Natural killer cell (primary cell): ENCODE measurements around the gene CTRB2. TPM values are rescaled to one million over a fixed set of nuclear protein-coding genes. Genes with fewer than 3 reads are reported as not detected.

Source experiments
- ATAC-seq, 3 donors: fragments of 150-1000 bp in 2 of 3; fragments of 200-7000 bp in 1 of 3; cut with Tn5 transposase; 1 replicate in 1 of 3; 2 replicates in 2 of 3; pipeline ENCODE4 v1.10.0; 2021; ENCODE audit warnings: mild to moderate bottlenecking in 2 of 3, moderate library complexity in 2 of 3
- DNase-seq, 2 donors: peaks; one replicate each; pipeline versions ENCODE4 v3.0.0 to v3.0.0-alpha.2; 2013 to 2021; ENCODE audit warnings: mixed read lengths in 1 of 2
- H3K27ac ChIP-seq: one replicate; pipeline ENCODE4 v1.5.1; 2013; ENCODE audit warnings: mild to moderate bottlenecking, low read length
- H3K27me3 ChIP-seq: one replicate; pipeline ENCODE4 v1.6.1; 2013; ENCODE audit warnings: low read length; ENCODE audit not compliant: control insufficient read depth, insufficient read depth
- H3K36me3 ChIP-seq: one replicate; pipeline ENCODE4 v1.6.1; 2013; ENCODE audit warnings: low read length; ENCODE audit not compliant: control insufficient read depth, insufficient read depth
- H3K4me1 ChIP-seq: one replicate; pipeline ENCODE4 v1.6.1; 2013; ENCODE audit warnings: low read length; ENCODE audit not compliant: control insufficient read depth, insufficient read depth
- H3K4me3 ChIP-seq: one replicate; pipeline ENCODE4 v1.5.1; 2013; ENCODE audit warnings: low read length
- H3K9me3 ChIP-seq: one replicate; pipeline ENCODE4 v1.6.1; 2013; ENCODE audit warnings: low read length; ENCODE audit not compliant: control insufficient read depth, insufficient read depth
- H3K27ac Mint-ChIP-seq, 2 donors: one replicate each; pipeline ENCODE4 v1.8.0; 2022; ENCODE audit warnings: mild to moderate bottlenecking in 2 of 2, mixed read lengths in 2 of 2, moderate library complexity in 1 of 2
- H3K27me3 Mint-ChIP-seq, 2 donors: one replicate each; pipeline ENCODE4 v1.8.0; 2022; ENCODE audit warnings: low read depth in 2 of 2, mixed read lengths in 2 of 2
- H3K36me3 Mint-ChIP-seq: one replicate; pipeline ENCODE4 v1.8.0; 2022; ENCODE audit warnings: mixed read lengths
- H3K4me1 Mint-ChIP-seq, 2 donors: one replicate each; pipeline ENCODE4 v1.8.0; 2022; ENCODE audit warnings: mixed read lengths in 2 of 2
- H3K4me3 Mint-ChIP-seq: one replicate; pipeline ENCODE4 v1.8.0; 2022; ENCODE audit warnings: mild to moderate bottlenecking, moderate library complexity, mixed read lengths
- H3K9me3 Mint-ChIP-seq, 2 donors: one replicate each; pipeline ENCODE4 v1.8.0; 2022; ENCODE audit warnings: mixed read lengths in 2 of 2
- WGBS: methylation state at CpG from one replicate; pipeline ENCODE4 v1.1.7; 2013; ENCODE audit warnings: missing lambda C conversion rate; ENCODE audit not compliant: insufficient coverage; 5-methylcytosine and 5-hydroxymethylcytosine counted together
- intact Hi-C: fragments of 100-400 bp; cut with micrococcal nuclease; formaldehyde crosslinking; loops from one replicate; pipeline ENCODE4 v1.14.2; 2022
- total RNA-seq, 4 donors: library from RNA; stranded (reverse); fragments of 120-200 nt in 1 of 4; gene quantifications; one replicate each; pipeline versions ENCODE4 v1.2.3 to v1.2.4, GENCODE V29; 2013 to 2022
- TF ChIP-seq, protein P1 (sequence below): fragments of 200-600 bp; IDR thresholded peaks from one replicate; pipeline ENCODE4 v1.8.0; 2022; ENCODE audit warnings: antibody characterized with exemption

CTRB2 gene
- total RNA-seq, 3 donors from 2014 or later (not counting 1 experiment from before 2014, with no cell fraction given), result not detected

DNA sequence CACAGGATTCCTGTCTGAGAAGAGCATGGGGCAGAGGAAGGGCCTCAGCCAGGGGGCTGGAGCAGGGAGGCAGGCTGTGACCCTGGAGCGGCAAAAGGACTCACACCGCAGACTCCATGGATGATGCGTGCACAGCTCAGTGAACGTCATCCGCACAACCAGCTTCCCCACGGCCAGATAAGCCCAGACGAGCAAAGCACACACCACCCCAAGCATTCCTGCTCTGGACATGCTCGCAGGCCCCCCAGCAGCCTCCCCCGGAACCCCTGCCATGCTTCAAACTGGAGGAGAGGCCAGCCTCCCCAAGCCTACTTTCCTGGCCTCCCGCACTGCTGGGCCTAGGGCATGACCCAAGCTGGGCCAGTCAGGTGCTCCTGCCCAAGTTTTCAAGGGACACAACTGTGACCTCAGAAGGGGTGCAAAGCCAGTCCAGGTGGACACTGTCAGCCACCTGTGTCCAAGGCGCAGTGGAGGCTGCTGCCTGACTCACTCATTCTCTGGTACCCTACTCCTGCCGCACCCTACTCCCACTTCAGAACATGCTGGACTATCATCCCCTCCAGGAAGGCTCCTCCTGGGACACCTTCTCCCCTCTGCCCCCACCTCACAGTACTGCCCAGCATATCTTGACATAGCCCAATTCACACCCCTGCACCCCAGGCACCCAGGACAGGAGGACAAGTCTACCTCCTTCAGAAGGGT is 39.7 kb upstream of the CTRB2 start:
- WGBS, result 93% methylated on average over 12 of the region's 12 CpGs
- DNase-seq (no peak), ATAC-seq (no peak)
- Mint-ChIP-seq H3K36me3 (no peaks in the 10 kb centered on the region), H3K4me1 (peaks cover 0 to 15% of the 10 kb centered on the region in 2 donors), H3K27me3 (peaks cover 34 to 43% of the 10 kb centered on the region in 2 donors), H3K4me3 (no peak overlapping the region), H3K9me3 (no peaks in the 10 kb centered on the region), H3K27ac (no peak overlapping the region)
- Histone ChIP-seq H3K36me3 (no peaks in the 10 kb centered on the region), H3K9me3 (no peaks in the 10 kb centered on the region), H3K4me1 (peaks cover 9% of the 10 kb centered on the region), H3K27ac (no peak overlapping the region), H3K4me3 (no peak overlapping the region), H3K27me3 (peaks cover 13% of the 10 kb centered on the region)
- intact Hi-C loops, result no loop called here
- TF ChIP-seq, protein P1, sequence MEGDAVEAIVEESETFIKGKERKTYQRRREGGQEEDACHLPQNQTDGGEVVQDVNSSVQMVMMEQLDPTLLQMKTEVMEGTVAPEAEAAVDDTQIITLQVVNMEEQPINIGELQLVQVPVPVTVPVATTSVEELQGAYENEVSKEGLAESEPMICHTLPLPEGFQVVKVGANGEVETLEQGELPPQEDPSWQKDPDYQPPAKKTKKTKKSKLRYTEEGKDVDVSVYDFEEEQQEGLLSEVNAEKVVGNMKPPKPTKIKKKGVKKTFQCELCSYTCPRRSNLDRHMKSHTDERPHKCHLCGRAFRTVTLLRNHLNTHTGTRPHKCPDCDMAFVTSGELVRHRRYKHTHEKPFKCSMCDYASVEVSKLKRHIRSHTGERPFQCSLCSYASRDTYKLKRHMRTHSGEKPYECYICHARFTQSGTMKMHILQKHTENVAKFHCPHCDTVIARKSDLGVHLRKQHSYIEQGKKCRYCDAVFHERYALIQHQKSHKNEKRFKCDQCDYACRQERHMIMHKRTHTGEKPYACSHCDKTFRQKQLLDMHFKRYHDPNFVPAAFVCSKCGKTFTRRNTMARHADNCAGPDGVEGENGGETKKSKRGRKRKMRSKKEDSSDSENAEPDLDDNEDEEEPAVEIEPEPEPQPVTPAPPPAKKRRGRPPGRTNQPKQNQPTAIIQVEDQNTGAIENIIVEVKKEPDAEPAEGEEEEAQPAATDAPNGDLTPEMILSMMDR, result no peak

DNA sequence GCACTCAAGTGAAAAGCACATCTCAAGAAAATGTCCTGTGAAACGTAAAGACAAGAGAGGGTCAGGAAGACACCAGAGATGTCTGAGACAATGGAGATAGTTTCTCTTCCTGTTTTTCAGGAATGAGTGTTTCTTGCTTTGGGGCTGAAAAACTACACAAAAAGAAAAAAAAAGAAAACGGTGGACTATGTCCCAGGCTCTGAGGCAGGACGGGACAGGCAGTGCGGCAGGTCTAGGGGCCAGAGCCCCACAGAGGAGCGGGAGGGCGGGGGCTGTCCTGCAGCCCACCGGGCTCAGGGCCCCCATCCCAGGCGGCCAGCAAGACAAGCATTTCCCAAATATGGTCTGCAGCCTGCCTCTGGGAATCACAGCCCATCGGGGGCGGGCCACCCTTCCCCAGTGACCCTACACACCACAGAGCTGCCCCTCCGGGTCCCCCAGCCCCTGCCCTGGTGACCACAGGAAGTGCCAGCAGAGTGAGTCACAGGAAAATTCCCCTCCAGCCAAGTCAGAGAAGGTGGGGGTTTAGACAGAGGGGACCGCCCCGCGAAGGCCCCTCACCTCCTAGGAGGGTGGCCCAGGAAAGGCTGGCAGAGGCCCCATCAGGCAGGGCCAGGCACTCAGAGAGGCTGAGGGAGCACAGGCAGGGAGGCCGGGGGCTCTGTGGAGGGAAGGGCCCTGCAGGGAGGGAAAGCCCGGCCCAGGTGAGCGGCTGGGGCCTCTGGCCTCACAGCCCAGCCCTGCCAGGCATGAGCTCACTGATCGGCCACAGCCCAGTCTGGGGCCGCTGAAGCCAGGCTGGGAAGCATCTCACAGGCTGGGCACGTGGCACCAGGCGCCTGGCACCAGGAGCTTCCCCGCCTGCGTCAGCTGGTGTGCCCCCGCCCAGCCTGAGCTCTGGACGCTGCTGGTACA is 38.1 kb upstream of the CTRB2 start:
- peaks cover 0 to 14% of the 10 kb centered on the region in 2 donors for H3K4me1 Mint-ChIP-seq
- H3K4me1 ChIP-seq, result peaks cover under 1% of the 10 kb centered on the region
- H3K36me3 ChIP-seq, result no peaks in the 10 kb centered on the region
- TF ChIP-seq, protein P1, result no peak
- no peaks in the 10 kb centered on the region for H3K36me3 Mint-ChIP-seq
- intact Hi-C loops, result no loop called here
- ATAC-seq, result no peak
- peaks cover 41% of the 10 kb centered on the region in 2 donors for H3K27me3 Mint-ChIP-seq
- no peak overlapping the region for H3K4me3 ChIP-seq
- WGBS, result 72% methylated on average over 25 of the region's 25 CpGs
- H3K9me3 ChIP-seq, result no peaks in the 10 kb centered on the region
- H3K27ac ChIP-seq, result no peak overlapping the region
- H3K27ac Mint-ChIP-seq, result no peak overlapping the region
- peaks cover 8% of the 10 kb centered on the region for H3K27me3 ChIP-seq
- no peak overlapping the region for H3K4me3 Mint-ChIP-seq
- no peaks in the 10 kb centered on the region for H3K9me3 Mint-ChIP-seq
- DNase-seq, result no peak

DNA sequence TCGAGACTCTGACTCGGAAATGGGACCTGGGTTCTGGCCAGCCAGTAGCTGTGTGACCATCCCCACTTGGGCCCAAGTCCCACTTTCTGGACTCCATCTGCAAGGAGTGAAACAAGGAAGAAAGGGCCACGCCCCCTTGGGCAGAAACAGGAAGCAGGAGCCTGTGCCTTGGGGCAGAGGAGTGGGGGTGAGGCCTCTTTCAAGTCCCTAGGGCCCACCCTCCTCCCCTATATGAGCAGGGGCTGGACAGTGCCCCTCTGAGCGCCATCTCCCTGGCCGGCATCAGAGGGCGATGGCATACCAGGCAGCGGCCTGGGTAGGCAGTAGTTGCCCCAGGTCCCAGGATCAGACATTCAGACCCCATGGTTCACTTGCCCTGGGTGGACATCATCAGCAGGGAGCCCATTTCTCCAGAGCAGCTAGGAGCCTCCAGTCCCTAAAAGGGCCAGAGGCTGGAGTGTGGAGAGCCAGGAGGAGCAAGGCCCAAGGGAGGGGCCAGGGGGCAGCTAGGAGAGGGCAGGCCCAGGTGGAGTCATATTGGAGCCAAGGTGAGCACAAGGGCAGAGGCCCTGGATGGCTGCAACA is 37.4 kb upstream of the CTRB2 start:
- Histone ChIP-seq H3K27ac (no peak overlapping the region), H3K4me3 (no peak overlapping the region), H3K4me1 (no peaks in the 10 kb centered on the region), H3K9me3 (no peaks in the 10 kb centered on the region), H3K36me3 (no peaks in the 10 kb centered on the region), H3K27me3 (peaks cover 3% of the 10 kb centered on the region)
- no peaks in the 10 kb centered on the region for H3K36me3 Mint-ChIP-seq
- intact Hi-C loops, result no loop called here
- H3K4me3 Mint-ChIP-seq, result no peak overlapping the region
- TF ChIP-seq, protein P1, result no peak
- H3K9me3 Mint-ChIP-seq, result no peaks in the 10 kb centered on the region
- 93% methylated on average over 6 of the region's 7 CpGs for WGBS
- H3K27ac Mint-ChIP-seq, result no peak overlapping the region
- DNase-seq (no peak), ATAC-seq (no peak)
- peaks cover 0 to 14% of the 10 kb centered on the region in 2 donors for H3K4me1 Mint-ChIP-seq
- H3K27me3 Mint-ChIP-seq, result peaks cover 38 to 44% of the 10 kb centered on the region in 2 donors
